Placental pericyte (primary cell): ENCODE data around the gene BTBD18. TPM values are rescaled to one million over a fixed set of nuclear protein-coding genes. Genes with fewer than 3 reads are reported as not detected.

Source experiments
- small RNA-seq: library from RNA; depleted of rRNA; stranded (forward); fragments of <200 nt; gene quantifications from one replicate; pipeline ENCODE3, GENCODE V24; 2012; ENCODE audit warnings: low replicate concordance
- total RNA-seq: library from RNA; depleted of rRNA; stranded (reverse); fragments of >200 nt; gene quantifications from 2 replicates; pipeline ENCODE4 v1.2.3, GENCODE V29; 2012

BTBD18 gene
- total RNA-seq: not detected in 2 replicates

GRCh38 chr11:57751676-57752253 lies at the start of gene BTBD18:
Gene BTBD18, minus strand, starts transcription at chr11:57751819. Its CDS starts 631 bp downstream, at chr11:57751188.

GRCh38 chr11:57761301-57762234 lies 9.9 kb upstream of the BTBD18 start, which contains the start of gene CTNND1:
Gene CTNND1, plus strand, starts transcription at chr11:57761802. Its CDS starts 29,677 bp downstream, at chr11:57791479.

GRCh38 chr11:57741132-57742086 lies 10.2 kb downstream of the BTBD18 start, which contains the start of gene SELENOH:
Gene SELENOH, plus strand, starts transcription at chr11:57741491. Its CDS starts 105 bp downstream, at chr11:57741596.

GRCh38 chr11:57712256-57713150 lies 39.1 kb downstream of the BTBD18 start, which contains the start of gene TMX2:
Gene TMX2, plus strand, starts transcription at chr11:57712593. Its CDS starts 26 bp downstream, at chr11:57712619.

DNA sequence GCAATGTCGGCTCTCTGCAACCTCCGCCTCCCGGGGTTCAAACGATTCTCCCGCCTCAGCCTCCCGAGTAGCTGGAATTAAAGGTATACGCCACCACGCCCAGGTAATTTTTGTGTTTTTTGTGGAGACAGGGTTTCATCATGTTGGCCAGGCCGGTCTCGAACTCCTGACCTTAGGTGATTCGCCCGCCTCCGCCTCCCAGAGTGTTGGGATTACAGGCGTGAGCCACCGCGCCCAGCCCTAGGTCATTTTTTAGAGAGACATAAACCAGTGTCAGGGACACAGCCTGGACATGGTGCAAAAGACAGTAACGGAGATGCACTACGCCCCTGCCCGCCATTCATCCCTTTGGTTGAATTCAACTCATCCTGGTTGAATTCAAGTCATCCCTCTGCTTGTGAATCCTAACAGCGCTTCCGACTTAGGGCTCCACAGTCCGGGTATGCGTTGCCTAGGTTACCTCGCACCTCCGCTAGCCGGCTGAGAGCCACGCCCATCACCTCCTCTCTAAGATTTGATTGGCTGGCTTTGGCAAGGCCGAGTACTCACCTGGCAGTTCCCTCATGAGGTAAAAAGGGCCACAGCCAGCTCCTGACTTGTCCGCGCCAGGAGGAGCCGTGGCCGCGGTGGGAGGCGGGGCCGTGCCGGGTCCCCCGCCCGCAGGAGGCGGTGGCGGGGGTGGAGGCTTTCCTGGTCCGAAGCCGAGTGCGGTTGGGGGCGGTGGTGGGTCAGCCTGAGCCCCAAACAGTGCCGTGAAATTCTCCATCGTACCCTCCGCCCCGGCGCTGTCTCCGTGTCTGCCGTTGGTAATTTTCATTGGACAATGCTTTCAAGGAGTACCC lies 40.0 kb downstream of the BTBD18 start, which contains the start of gene MED19:
MED19 (minus strand) TSS at position 802 of the 842 bp plus-strand sequence; CDS start at position 766, 36 bp downstream.

Small RNAs within 50 kb of the gene (small RNA-seq; reads per million reads assigned to genes)
- gene AP001931.1: not detected
- not detected for gene TMX2-CTNND1

Other genes with a start within 250 kb of the BTBD18 start
- 13.2 and 34.4 TPM in 2 replicates for gene SLC43A1, start 236.1 kb downstream of the BTBD18 start, total RNA-seq
- 22.1 and 27.9 TPM in 2 replicates for gene TIMM10, start 221.1 kb downstream of the BTBD18 start, total RNA-seq
- gene SMTNL1, start 214.2 kb downstream of the BTBD18 start, total RNA-seq: not detected in 2 replicates
- 39.4 and 57.1 TPM in 2 replicates for gene UBE2L6, start 184.1 kb downstream of the BTBD18 start, total RNA-seq
- 1.6 and 16.4 TPM in 2 replicates for gene SERPING1, start 154.1 kb downstream of the BTBD18 start, total RNA-seq
- gene YPEL4, start 101.9 kb downstream of the BTBD18 start, total RNA-seq: 0.14 TPM in 1 of 2 replicates, not detected in the other
- 16.0 and 25.8 TPM in 2 replicates for gene CLP1, start 94.1 kb downstream of the BTBD18 start, total RNA-seq
- gene ZDHHC5, start 83.7 kb downstream of the BTBD18 start, total RNA-seq: 56.7 and 77.9 TPM in 2 replicates
- gene MED19, start 39.6 kb downstream of the BTBD18 start, total RNA-seq: 10.3 and 15.3 TPM in 2 replicates
- 88.0 and 89.0 TPM in 2 replicates for gene TMX2, start 39.2 kb downstream of the BTBD18 start, total RNA-seq
- gene SELENOH, start 10.3 kb downstream of the BTBD18 start, total RNA-seq: 56.7 and 79.7 TPM in 2 replicates
- gene CTNND1, start 10.0 kb upstream of the BTBD18 start, total RNA-seq: 108 and 195 TPM in 2 replicates